ENCODE measurements around the gene KCNS3. TPM values are rescaled to one million over a fixed set of nuclear protein-coding genes. Genes with fewer than 3 reads are reported as not detected.

Gene KCNS3
- total RNA-seq, 4 donors from 2014 or later: 14.6 to 37.4 (median 24.3) TPM

DNA sequence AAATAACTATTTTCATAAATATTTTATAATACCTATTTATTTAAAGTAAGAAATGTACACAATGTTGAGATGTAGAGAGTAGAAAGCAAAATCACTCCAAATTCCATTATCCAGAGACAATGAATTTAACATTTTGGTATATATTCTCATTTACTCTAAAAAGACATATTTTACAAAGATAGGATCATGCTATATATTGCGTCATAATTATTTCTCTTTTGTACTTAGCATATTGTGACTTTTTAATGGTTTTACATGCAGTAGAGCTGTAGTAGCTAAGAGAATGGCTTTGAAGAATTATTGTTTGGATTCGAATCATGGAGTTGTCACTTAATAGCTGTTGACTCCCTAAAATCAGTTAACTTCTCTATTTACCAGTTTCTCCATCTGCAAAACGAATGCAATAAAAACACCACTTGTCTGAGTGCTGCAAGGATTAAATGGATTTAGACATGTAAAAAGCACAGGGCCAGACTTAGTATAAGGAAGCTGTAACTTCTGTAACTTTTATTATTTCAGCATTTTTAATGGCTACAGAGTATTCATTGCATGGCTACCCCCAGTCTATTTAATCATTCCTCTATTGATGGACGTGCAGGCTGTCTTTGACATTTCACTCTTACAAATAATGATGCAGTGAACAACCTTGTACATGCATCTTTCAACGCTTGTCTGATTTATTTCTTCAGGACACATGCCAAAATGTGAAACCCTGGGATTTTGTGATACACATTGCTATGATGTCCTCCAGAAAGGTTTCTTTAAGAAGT lies 33.2 kb downstream of the KCNS3 start:
- 62% methylated on average over 5 of the region's 5 CpGs for WGBS
- H3K4me3 ChIP-seq: no peak overlapping the region
- no peaks in the 10 kb centered on the region for H3K9me3 ChIP-seq
- H3K4me1 ChIP-seq: peaks cover 0 to 23% (median 13%) of the 10 kb centered on the region in 4 donors
- no peaks in the 10 kb centered on the region for H3K27me3 ChIP-seq
- TF ChIP-seq, protein P1, sequence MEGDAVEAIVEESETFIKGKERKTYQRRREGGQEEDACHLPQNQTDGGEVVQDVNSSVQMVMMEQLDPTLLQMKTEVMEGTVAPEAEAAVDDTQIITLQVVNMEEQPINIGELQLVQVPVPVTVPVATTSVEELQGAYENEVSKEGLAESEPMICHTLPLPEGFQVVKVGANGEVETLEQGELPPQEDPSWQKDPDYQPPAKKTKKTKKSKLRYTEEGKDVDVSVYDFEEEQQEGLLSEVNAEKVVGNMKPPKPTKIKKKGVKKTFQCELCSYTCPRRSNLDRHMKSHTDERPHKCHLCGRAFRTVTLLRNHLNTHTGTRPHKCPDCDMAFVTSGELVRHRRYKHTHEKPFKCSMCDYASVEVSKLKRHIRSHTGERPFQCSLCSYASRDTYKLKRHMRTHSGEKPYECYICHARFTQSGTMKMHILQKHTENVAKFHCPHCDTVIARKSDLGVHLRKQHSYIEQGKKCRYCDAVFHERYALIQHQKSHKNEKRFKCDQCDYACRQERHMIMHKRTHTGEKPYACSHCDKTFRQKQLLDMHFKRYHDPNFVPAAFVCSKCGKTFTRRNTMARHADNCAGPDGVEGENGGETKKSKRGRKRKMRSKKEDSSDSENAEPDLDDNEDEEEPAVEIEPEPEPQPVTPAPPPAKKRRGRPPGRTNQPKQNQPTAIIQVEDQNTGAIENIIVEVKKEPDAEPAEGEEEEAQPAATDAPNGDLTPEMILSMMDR (IDR thresholded peaks at IDR 0.05): no peak
- no peak for TF ChIP-seq EP300 (IDR thresholded peaks at IDR 0.05)
- no peak for TF ChIP-seq POLR2AphosphoS5 (IDR thresholded peaks at IDR 0.05)
- no peak overlapping the region for H3K27ac ChIP-seq (replicated peaks in 1 of 4)
- H3K36me3 ChIP-seq: no peaks in the 10 kb centered on the region
- intact Hi-C loops (cut with DNase I): no loop called here
- no peak for DNase-seq (ENCODE audit: extremely low spot score)

DNA sequence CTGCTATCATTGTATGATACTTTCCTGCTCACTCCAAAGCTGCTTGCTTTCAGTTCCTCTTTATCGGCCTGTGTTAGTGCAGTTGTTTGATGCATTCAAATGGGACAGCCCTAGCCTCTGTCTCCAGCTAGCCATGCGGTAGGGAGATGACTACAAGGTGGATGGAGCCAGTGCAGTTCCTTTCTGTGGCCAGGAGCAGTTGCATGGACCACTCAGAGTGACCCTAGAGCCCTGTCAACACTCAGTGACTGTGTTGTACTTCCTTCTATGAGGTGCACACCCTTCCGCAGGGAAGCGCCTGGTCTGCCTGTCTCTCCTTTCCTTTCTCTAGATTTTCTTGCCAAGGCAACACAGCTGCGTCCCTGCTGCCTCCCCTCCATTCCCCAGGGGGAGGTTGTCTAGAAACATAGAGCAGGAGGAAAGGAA lies 33.8 kb downstream of the KCNS3 start:
- intact Hi-C loops (cut with DNase I): no loop called here
- no peak for TF ChIP-seq POLR2A (IDR thresholded peaks at IDR 0.05; ENCODE audit: low read depth)
- no peak for TF ChIP-seq EP300 (IDR thresholded peaks at IDR 0.05)
- TF ChIP-seq, protein P1 (IDR thresholded peaks at IDR 0.05): no peak
- no peak for TF ChIP-seq POLR2AphosphoS5 (IDR thresholded peaks at IDR 0.05)
- no peak for DNase-seq (ENCODE audit: extremely low spot score)
- no peaks in the 10 kb centered on the region for H3K27me3 ChIP-seq
- no peak overlapping the region for H3K27ac ChIP-seq (replicated peaks in 1 of 4)
- WGBS: 52% methylated on average over 5 of the region's 5 CpGs
- peaks cover 0 to 23% (median 13%) of the 10 kb centered on the region in 4 donors for H3K4me1 ChIP-seq
- no peaks in the 10 kb centered on the region for H3K36me3 ChIP-seq
- no peak overlapping the region for H3K4me3 ChIP-seq
- no peaks in the 10 kb centered on the region for H3K9me3 ChIP-seq

DNA sequence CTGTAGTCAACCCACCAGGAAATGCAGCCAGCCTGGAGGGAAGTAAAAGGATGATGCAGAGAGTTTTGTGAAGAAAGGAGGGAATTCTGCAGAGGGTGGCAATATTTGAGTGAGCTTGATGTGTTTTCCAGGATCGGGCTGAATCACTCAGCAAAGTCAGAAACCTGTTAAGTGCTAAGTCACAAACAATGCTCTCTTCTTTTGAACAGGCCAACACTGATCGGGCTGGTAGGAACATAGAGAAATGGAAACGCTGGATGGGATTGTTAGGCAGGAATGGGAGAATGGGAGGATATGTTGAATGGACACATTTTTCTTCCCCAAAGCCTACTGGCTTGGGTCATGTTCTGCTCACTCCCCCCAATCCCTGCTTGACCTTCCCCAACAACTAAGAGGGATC lies 36.6 kb downstream of the KCNS3 start:
- 31% methylated on average over 3 of the region's 3 CpGs for WGBS
- TF ChIP-seq, protein P1 (IDR thresholded peaks at IDR 0.05): no peak
- TF ChIP-seq POLR2AphosphoS5 (IDR thresholded peaks at IDR 0.05): no peak
- TF ChIP-seq EP300 (IDR thresholded peaks at IDR 0.05): no peak
- no peak for TF ChIP-seq POLR2A (IDR thresholded peaks at IDR 0.05; ENCODE audit: low read depth)
- intact Hi-C loops (cut with DNase I): no loop called here

DNA sequence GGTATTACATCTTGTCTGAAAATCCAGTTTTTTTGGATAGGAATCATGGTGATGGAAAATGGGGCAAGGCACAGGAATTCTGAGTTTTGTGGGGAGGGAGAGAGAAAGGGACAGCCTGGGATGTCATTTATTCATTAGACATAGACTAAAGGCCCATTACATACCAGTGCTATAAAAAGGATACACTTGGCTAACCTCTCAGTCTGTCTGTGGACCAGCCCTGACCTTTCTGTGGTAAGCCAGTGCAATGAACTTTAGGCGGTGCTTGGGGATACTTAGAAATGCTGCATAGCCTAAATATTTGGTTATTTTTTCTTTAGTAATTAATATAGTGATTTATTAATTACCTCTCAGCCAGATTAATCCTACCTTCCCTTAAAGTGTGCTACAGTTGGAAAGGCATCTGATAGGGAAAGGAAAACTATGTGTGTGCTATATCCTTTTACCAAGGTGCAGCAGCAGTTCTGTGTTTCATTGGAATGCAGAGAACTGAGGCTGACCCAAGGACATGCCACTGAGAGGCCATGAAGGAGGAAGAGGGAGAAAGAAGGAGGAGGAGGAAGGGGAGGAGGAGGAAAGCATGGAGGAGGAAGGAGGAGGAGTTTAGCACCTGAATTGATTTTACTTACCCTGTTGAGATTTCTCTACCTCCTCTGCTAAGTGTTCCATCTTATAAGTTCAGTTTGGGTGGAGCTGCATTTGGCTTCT lies 37.5 kb downstream of the KCNS3 start:
- Histone ChIP-seq H3K27ac (replicated peaks in 1 of 4) (no peak overlapping the region), H3K27me3 (no peaks in the 10 kb centered on the region), H3K9me3 (no peaks in the 10 kb centered on the region), H3K4me3 (no peak overlapping the region), H3K36me3 (no peaks in the 10 kb centered on the region), H3K4me1 (peaks cover 0 to 23% (median 13%) of the 10 kb centered on the region in 4 donors)
- TF ChIP-seq, protein P1 (IDR thresholded peaks at IDR 0.05): no peak
- no peak for TF ChIP-seq EP300 (IDR thresholded peaks at IDR 0.05)
- no peak for DNase-seq (ENCODE audit: extremely low spot score)
- 50% methylated on average over 1 of the region's 1 CpG for WGBS
- intact Hi-C loops (cut with DNase I): no loop called here

More for the DNA sequence above, 36.6 kb downstream of the KCNS3 start:
- no peaks in the 10 kb centered on the region for H3K9me3 ChIP-seq
- no peaks in the 10 kb centered on the region for H3K36me3 ChIP-seq
- DNase-seq (ENCODE audit: extremely low spot score): no peak
- H3K4me1 ChIP-seq: peaks cover 0 to 23% (median 13%) of the 10 kb centered on the region in 4 donors
- no peak overlapping the region for H3K4me3 ChIP-seq
- H3K27me3 ChIP-seq: no peaks in the 10 kb centered on the region
- H3K27ac ChIP-seq (replicated peaks in 1 of 4): no peak overlapping the region
